ENCODE data around the gene GDF10. TPM values are rescaled to one million over a fixed set of nuclear protein-coding genes. Genes with fewer than 3 reads are reported as not detected.

Gene GDF10
- total RNA-seq, 3 donors from 2014 or later (not counting 1 experiment from before 2014, with no cell fraction given) = not detected

GRCh38 chr10:47319784-47320183 lies 19.8 kb downstream of the GDF10 start:
- Histone ChIP-seq H3K36me3 (ENCODE audit: control insufficient read depth, insufficient read depth, low read length) (no peaks in the 10 kb centered on the region), H3K9me3 (ENCODE audit: control insufficient read depth, insufficient read depth, low read length) (no peaks in the 10 kb centered on the region), H3K27me3 (ENCODE audit: control insufficient read depth, insufficient read depth, low read length) (no peaks in the 10 kb centered on the region), H3K4me3 (ENCODE audit: low read length) (no peak overlapping the region), H3K27ac (ENCODE audit: low read length) (no peak overlapping the region), H3K4me1 (ENCODE audit: control insufficient read depth, insufficient read depth, low read length) (no peaks in the 10 kb centered on the region)
- WGBS (ENCODE audit: insufficient coverage) = 92% methylated on average over 8 of the region's 8 CpGs
- Mint-ChIP-seq H3K27me3 (ENCODE audit: low read depth in 2 of 2) (peaks cover 0 to 3% of the 10 kb centered on the region in 2 donors), H3K36me3 (no peaks in the 10 kb centered on the region), H3K27ac (no peak overlapping the region), H3K4me3 (no peak overlapping the region), H3K9me3 (no peaks in the 10 kb centered on the region), H3K4me1 (no peaks in the 10 kb centered on the region)
- no peak for DNase-seq
- TF ChIP-seq CTCF (IDR thresholded peaks at IDR 0.05) = no peak
- intact Hi-C loops (cut with micrococcal nuclease) = no loop called here
- ATAC-seq = no peak

- ATAC-seq = no peak
- no peak overlapping the region for H3K27ac Mint-ChIP-seq
- no peaks in the 10 kb centered on the region for H3K4me1 ChIP-seq (ENCODE audit: control insufficient read depth, insufficient read depth, low read length)
- no peaks in the 10 kb centered on the region for H3K27me3 ChIP-seq (ENCODE audit: control insufficient read depth, insufficient read depth, low read length)
- no peak overlapping the region for H3K4me3 ChIP-seq (ENCODE audit: low read length)
- DNase-seq = no peak
- peaks cover 0 to 3% of the 10 kb centered on the region in 2 donors for H3K27me3 Mint-ChIP-seq (ENCODE audit: low read depth in 2 of 2)
- H3K4me3 Mint-ChIP-seq = no peak overlapping the region
- H3K36me3 Mint-ChIP-seq = no peaks in the 10 kb centered on the region
- H3K9me3 ChIP-seq (ENCODE audit: control insufficient read depth, insufficient read depth, low read length) = no peaks in the 10 kb centered on the region
- TF ChIP-seq CTCF (IDR thresholded peaks at IDR 0.05) = no peak
- H3K9me3 Mint-ChIP-seq = no peaks in the 10 kb centered on the region
- no peaks in the 10 kb centered on the region for H3K4me1 Mint-ChIP-seq
- no peak overlapping the region for H3K27ac ChIP-seq (ENCODE audit: low read length)
- WGBS (ENCODE audit: insufficient coverage) = 88% methylated on average over 6 of the region's 6 CpGs
- H3K36me3 ChIP-seq (ENCODE audit: control insufficient read depth, insufficient read depth, low read length) = no peaks in the 10 kb centered on the region
- intact Hi-C loops (cut with micrococcal nuclease) = no loop called here
Observed at GRCh38 chr10:47320812-47321211, 20.8 kb downstream of the GDF10 start.

GRCh38 chr10:47321521-47322195 lies 21.7 kb downstream of the GDF10 start:
- H3K9me3 Mint-ChIP-seq = no peaks in the 10 kb centered on the region
- H3K36me3 Mint-ChIP-seq = no peaks in the 10 kb centered on the region
- DNase-seq (no peak), ATAC-seq (no peak)
- TF ChIP-seq CTCF (IDR thresholded peaks at IDR 0.05) = no peak
- no peak overlapping the region for H3K4me3 Mint-ChIP-seq
- H3K4me1 ChIP-seq (ENCODE audit: control insufficient read depth, insufficient read depth, low read length) = no peaks in the 10 kb centered on the region
- no peaks in the 10 kb centered on the region for H3K27me3 ChIP-seq (ENCODE audit: control insufficient read depth, insufficient read depth, low read length)
- no peaks in the 10 kb centered on the region for H3K36me3 ChIP-seq (ENCODE audit: control insufficient read depth, insufficient read depth, low read length)
- H3K4me3 ChIP-seq (ENCODE audit: low read length) = no peak overlapping the region
- H3K27ac ChIP-seq (ENCODE audit: low read length) = no peak overlapping the region
- no peak overlapping the region for H3K27ac Mint-ChIP-seq
- no peaks in the 10 kb centered on the region for H3K4me1 Mint-ChIP-seq
- intact Hi-C loops (cut with micrococcal nuclease) = no loop called here
- peaks cover 0 to 3% of the 10 kb centered on the region in 2 donors for H3K27me3 Mint-ChIP-seq (ENCODE audit: low read depth in 2 of 2)
- H3K9me3 ChIP-seq (ENCODE audit: control insufficient read depth, insufficient read depth, low read length) = no peaks in the 10 kb centered on the region
- 85% methylated on average over 8 of the region's 8 CpGs for WGBS (ENCODE audit: insufficient coverage)
